HFFc6 (cell line): Measurements from ENCODE around the gene FRS3. TPM values are rescaled to one million over a fixed set of nuclear protein-coding genes. Genes with fewer than 3 reads are reported as not detected.

Source experiments
- DNase-seq: peaks from one replicate; pipeline ENCODE4 v3.0.0-alpha.2; 2018
- H3K27ac Mint-ChIP-seq: 2 replicates; pipeline ENCODE4 v1.8.0; 2020; ENCODE audit warnings: mild to moderate bottlenecking, mixed read lengths
- H3K27me3 Mint-ChIP-seq: 2 replicates; pipeline ENCODE4 v1.8.0; 2021; ENCODE audit warnings: mild to moderate bottlenecking, moderate library complexity, mixed read lengths; ENCODE audit not compliant: insufficient read depth
- H3K36me3 Mint-ChIP-seq: 2 replicates; pipeline ENCODE4 v1.8.0; 2021; ENCODE audit warnings: low read depth, mixed read lengths
- H3K4me1 Mint-ChIP-seq: 2 replicates; pipeline ENCODE4 v1.8.0; 2020; ENCODE audit warnings: low read depth, mixed read lengths
- H3K4me3 Mint-ChIP-seq: 2 replicates; pipeline ENCODE4 v1.8.0; 2020; ENCODE audit warnings: mild to moderate bottlenecking, moderate library complexity, mixed read lengths
- H3K9me3 Mint-ChIP-seq: 2 replicates; pipeline ENCODE4 v1.8.0; 2020; ENCODE audit warnings: mild to moderate bottlenecking, mixed read lengths
- CTCF ChIP-seq: fragments of 200-600 bp; sonication (generic); IDR thresholded peaks from 2 replicates; pipeline ENCODE4 v1.5.0; 2021; ENCODE audit warnings: antibody characterized with exemption, mild to moderate bottlenecking
- total RNA-seq, 6 experiments: library from RNA; stranded (reverse); fragmentation: NEBNext Ultra II Directional; extraction: Animal tissue kit (Norgen Biotek cat#: 25700); gene quantifications; 2 replicates in 1 of 6; 3 replicates in 5 of 6; pipeline ENCODE4 v1.2.3, GENCODE V29; 2021

Gene FRS3
- total RNA-seq, 6 experiments from 2014 or later, result 2.5 to 3.4 (median 2.9) TPM

DNA sequence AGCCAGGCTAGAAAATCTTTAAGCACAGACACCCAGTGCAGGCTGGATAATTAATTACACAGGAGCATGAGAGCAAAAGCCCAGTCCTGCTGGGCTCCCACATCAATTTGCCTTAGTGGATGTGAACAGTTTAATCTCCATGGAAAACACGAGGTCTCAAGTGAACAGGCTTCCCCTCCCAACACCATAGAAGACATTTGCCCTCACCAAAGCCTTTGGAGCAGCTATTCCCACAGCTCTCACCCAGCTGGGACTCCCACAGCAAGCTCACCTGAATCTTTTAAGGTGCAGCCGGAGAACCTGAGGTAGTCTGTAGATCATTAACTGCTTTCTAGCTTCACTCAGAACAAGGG, 19.8 kb upstream of the FRS3 start:
- H3K4me1 Mint-ChIP-seq, result peaks cover 17% of the 10 kb centered on the region
- no peaks in the 10 kb centered on the region for H3K36me3 Mint-ChIP-seq
- TF ChIP-seq CTCF, result no peak
- DNase-seq, result no peak
- H3K4me3 Mint-ChIP-seq, result no peak overlapping the region
- H3K27ac Mint-ChIP-seq, result no peak overlapping the region
- H3K27me3 Mint-ChIP-seq, result peaks cover 4% of the 10 kb centered on the region; the same call in 1 of the 2 replicates
- no peaks in the 10 kb centered on the region for H3K9me3 Mint-ChIP-seq

DNA sequence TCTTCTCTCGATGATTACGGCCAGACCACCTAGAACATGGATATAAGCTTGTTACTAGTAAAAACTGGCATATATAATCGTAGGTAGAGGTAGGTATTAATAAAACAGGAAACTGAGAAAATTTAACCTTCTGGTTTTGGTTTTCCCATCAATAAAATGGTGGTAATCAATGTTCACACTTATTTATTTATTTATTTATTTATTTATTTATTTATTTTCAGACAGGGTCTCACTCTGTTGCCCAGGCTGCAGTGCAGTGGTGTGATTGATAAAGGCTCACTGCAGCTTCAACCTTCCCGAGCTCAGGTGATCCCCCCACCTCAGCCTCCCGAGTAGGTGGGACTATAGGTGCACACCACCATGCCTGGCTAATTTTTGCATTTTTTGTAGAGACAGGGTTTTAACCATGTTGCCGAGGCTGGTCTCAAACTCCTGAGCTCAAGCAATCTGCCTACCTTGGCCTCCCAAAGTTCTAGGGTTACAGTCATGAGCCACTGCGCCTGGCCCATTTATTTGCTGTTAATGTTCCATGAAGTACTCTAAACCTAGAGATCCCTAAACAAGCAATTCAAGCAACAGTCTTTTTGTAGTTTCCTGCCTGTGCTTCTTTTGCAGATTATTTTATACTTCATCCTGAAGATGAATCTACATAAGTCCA, 19.3 kb upstream of the FRS3 start:
- Mint-ChIP-seq H3K4me3 (no peak overlapping the region), H3K4me1 (peaks cover 17% of the 10 kb centered on the region)

GRCh38 chr6:41796474-41796873, 16.8 kb upstream of the FRS3 start:
- no peak overlapping the region for H3K4me3 Mint-ChIP-seq
- no peaks in the 10 kb centered on the region; the same call in 1 of the 2 replicates for H3K36me3 Mint-ChIP-seq
- no peaks in the 10 kb centered on the region for H3K9me3 Mint-ChIP-seq
- 0 out of 2 replicates have a peak, but pooled peaks cover 2% of the 10 kb centered on the region for H3K27me3 Mint-ChIP-seq
- no peak for TF ChIP-seq CTCF
- H3K27ac Mint-ChIP-seq, result no peak overlapping the region
- peaks cover 14% of the 10 kb centered on the region for H3K4me1 Mint-ChIP-seq
- DNase-seq, result no peak

More for the DNA sequence above, 19.3 kb upstream of the FRS3 start:
- TF ChIP-seq CTCF, result no peak
- no peaks in the 10 kb centered on the region for H3K36me3 Mint-ChIP-seq
- H3K27ac Mint-ChIP-seq, result no peak overlapping the region
- peaks cover 4% of the 10 kb centered on the region; the same call in 1 of the 2 replicates for H3K27me3 Mint-ChIP-seq
- no peak for DNase-seq
- no peaks in the 10 kb centered on the region for H3K9me3 Mint-ChIP-seq

GRCh38 chr6:41791984-41792383, 12.3 kb upstream of the FRS3 start:
- Mint-ChIP-seq H3K27ac (no peak overlapping the region), H3K9me3 (no peaks in the 10 kb centered on the region), H3K36me3 (peaks cover 21% of the 10 kb centered on the region), H3K4me3 (no peak overlapping the region), H3K4me1 (peaks cover 14% of the 10 kb centered on the region; the same call in 1 of the 2 replicates), H3K27me3 (0 out of 2 replicates have a peak, but pooled peaks cover 2% of the 10 kb centered on the region)
- DNase-seq, result no peak
- TF ChIP-seq CTCF, result no peak

DNA sequence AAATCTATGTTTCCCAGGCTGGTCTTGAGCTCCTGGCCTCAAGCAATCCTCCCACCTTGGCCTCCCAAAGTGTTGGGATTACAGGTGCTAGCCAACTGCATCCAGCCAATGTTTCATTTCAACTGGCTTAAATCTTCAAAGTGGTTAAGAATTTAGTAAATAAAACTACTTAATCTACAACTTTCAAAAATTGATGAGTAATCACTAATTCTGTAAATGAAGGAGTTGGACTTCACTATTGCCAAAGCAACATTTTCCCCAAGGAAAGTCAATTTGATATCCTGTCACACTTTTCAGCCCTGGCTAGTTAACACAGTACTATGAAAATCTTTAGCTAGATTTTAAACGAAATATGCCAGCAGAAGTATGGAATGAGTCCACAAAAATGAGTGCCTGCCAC, 11.6 kb upstream of the FRS3 start:
- no peak for DNase-seq
- H3K4me1 Mint-ChIP-seq, result peaks cover 14% of the 10 kb centered on the region; the same call in 1 of the 2 replicates
- no peak overlapping the region for H3K4me3 Mint-ChIP-seq
- no peak for TF ChIP-seq CTCF
- H3K27me3 Mint-ChIP-seq, result 0 out of 2 replicates have a peak, but pooled peaks cover 2% of the 10 kb centered on the region
- H3K9me3 Mint-ChIP-seq, result no peaks in the 10 kb centered on the region
- H3K36me3 Mint-ChIP-seq, result peaks cover 21% of the 10 kb centered on the region
- no peak overlapping the region for H3K27ac Mint-ChIP-seq
